Upper lobe of right lung (tissue), 1 donor: ENCODE data around the gene CCDC85C. TPM values are rescaled to one million over a fixed set of nuclear protein-coding genes. Genes with fewer than 3 reads are reported as not detected.

ENCODE experiments used
- ATAC-seq: fragments of 200-7000 bp; cut with Tn5 transposase; one replicate; pipeline ENCODE4 v1.9.1; 2020; ENCODE audit warnings: mild to moderate bottlenecking, moderate library complexity
- DNase-seq: peaks from one replicate; pipeline ENCODE4 v3.0.0-alpha.2; 2020
- H3K27ac ChIP-seq: fragments of 200-600 bp; one replicate; pipeline ENCODE4 v1.8.0; 2022
- H3K27me3 ChIP-seq: fragments of 200-600 bp; one replicate; pipeline ENCODE4 v1.8.0; 2022; ENCODE audit warnings: mild to moderate bottlenecking
- H3K36me3 ChIP-seq: fragments of 200-600 bp; one replicate; pipeline ENCODE4 v1.8.0; 2022
- H3K4me1 ChIP-seq: fragments of 200-600 bp; one replicate; pipeline ENCODE4 v1.8.0; 2022
- H3K4me3 ChIP-seq: fragments of 200-600 bp; one replicate; pipeline ENCODE4 v1.8.0; 2022; ENCODE audit warnings: mild to moderate bottlenecking
- H3K9me3 ChIP-seq: fragments of 200-600 bp; one replicate; pipeline ENCODE4 v1.8.0; 2022
- CTCF ChIP-seq: fragments of 200-600 bp; IDR thresholded peaks from one replicate; pipeline ENCODE4 v1.8.0; 2022; ENCODE audit warnings: antibody characterized with exemption
- intact Hi-C: fragments of 100-400 bp; cut with DNase I; formaldehyde crosslinking; loops from one replicate; pipeline ENCODE4 v1.11.0; 2022
- total RNA-seq: library from RNA; stranded (reverse); fragmentation: NEBNext Ultra II Directional; extraction: Animal tissue kit (Norgen Biotek cat#: 25700); gene quantifications from one replicate; pipeline ENCODE4 v1.2.1, GENCODE V29; 2021
- donor health status: DM: no; HTN: yes; CAD: no; lungs with severe emphysema.

Gene CCDC85C
- total RNA-seq, 1 donor from 2014 or later: 22.6 TPM

- Histone ChIP-seq H3K4me1 (no peaks in the 10 kb centered on the region), H3K27ac (no peak overlapping the region), H3K4me3 (no peak overlapping the region), H3K27me3 (no peaks in the 10 kb centered on the region), H3K36me3 (no peaks in the 10 kb centered on the region), H3K9me3 (no peaks in the 10 kb centered on the region)
- intact Hi-C loops: no loop called here
- DNase-seq: no peak
- peak; percentile 45 for ATAC-seq
- no peak for TF ChIP-seq CTCF
Measured at GRCh38 chr14:99554184-99554583, 49.8 kb downstream of the CCDC85C start.

GRCh38 chr14:99552572-99553216 lies 51.3 kb downstream of the CCDC85C start:
- Histone ChIP-seq H3K9me3 (no peaks in the 10 kb centered on the region), H3K27ac (no peak overlapping the region), H3K36me3 (no peaks in the 10 kb centered on the region), H3K4me1 (no peaks in the 10 kb centered on the region), H3K27me3 (no peaks in the 10 kb centered on the region), H3K4me3 (no peak overlapping the region)
- intact Hi-C loops: no loop called here
- TF ChIP-seq CTCF: no peak
- no peak for DNase-seq
- peak; percentile 6 for ATAC-seq

- Histone ChIP-seq H3K36me3 (no peaks in the 10 kb centered on the region), H3K9me3 (no peaks in the 10 kb centered on the region), H3K27ac (no peak overlapping the region), H3K4me1 (no peaks in the 10 kb centered on the region), H3K4me3 (no peak overlapping the region), H3K27me3 (no peaks in the 10 kb centered on the region)
- no peak for TF ChIP-seq CTCF
- DNase-seq (no peak), ATAC-seq (no peak)
- intact Hi-C loops: no loop called here
Measured at GRCh38 chr14:99552021-99552553, 51.9 kb downstream of the CCDC85C start.

- Histone ChIP-seq H3K4me1 (no peaks in the 10 kb centered on the region), H3K9me3 (no peaks in the 10 kb centered on the region), H3K36me3 (no peaks in the 10 kb centered on the region), H3K27ac (no peak overlapping the region), H3K4me3 (no peak overlapping the region), H3K27me3 (no peaks in the 10 kb centered on the region)
- TF ChIP-seq CTCF: no peak
- ATAC-seq (no peak), DNase-seq (no peak)
- intact Hi-C loops: no loop called here
Measured at GRCh38 chr14:99551034-99551922, 52.7 kb downstream of the CCDC85C start.

GRCh38 chr14:99550387-99550992 lies 53.5 kb downstream of the CCDC85C start:
- Histone ChIP-seq H3K4me3 (no peak overlapping the region), H3K9me3 (no peaks in the 10 kb centered on the region), H3K27me3 (no peaks in the 10 kb centered on the region), H3K36me3 (no peaks in the 10 kb centered on the region), H3K4me1 (no peaks in the 10 kb centered on the region), H3K27ac (no peak overlapping the region)
- no peak for ATAC-seq
- no peak for DNase-seq
- TF ChIP-seq CTCF: no peak
- intact Hi-C loops: no loop called here
